ENCODE data around the gene GRIN3A. TPM values are rescaled to one million over a fixed set of nuclear protein-coding genes. Genes with fewer than 3 reads are reported as not detected.

GRIN3A gene
- total and polyA plus RNA-seq, 2 of the 4 experiments (the other 2 are of a cell fraction) = not detected

GRCh38 chr9:101737705-101738565, 512 bp downstream of the GRIN3A start:
- no TSS peak for BruUV-seq (replicated peaks)
- Histone ChIP-seq H3K36me3 (ENCODE audit: control insufficient read depth, insufficient read depth, low read length) (no peaks in the 10 kb centered on the region), H4K5ac (ENCODE audit: low read depth, low read length) (no peak overlapping the region), H3K4ac (ENCODE audit: low read depth, low read length) (no peak overlapping the region), H3K4me3 (ENCODE audit: insufficient read depth, low read depth, low read length) (no peak overlapping the region), H3K9me3 (ENCODE audit: control insufficient read depth, insufficient read depth, low read length) (peaks cover 2% of the 10 kb centered on the region; the same call in 1 of the 2 replicates), H3K18ac (ENCODE audit: low read depth, low read length) (no peak overlapping the region), H3K23ac (ENCODE audit: low read depth, low read length) (no peak overlapping the region), H2BK15ac (ENCODE audit: low read depth, low read length) (no peak overlapping the region), H3K27ac (ENCODE audit: insufficient read depth, low read length) (no peak overlapping the region), H2AFZ (replicated peaks; ENCODE audit: low read length, poor library complexity) (peak overlapping the region; percentile 51), H2BK20ac (ENCODE audit: low read depth, low read length) (no peak overlapping the region), H4K8ac (ENCODE audit: low read depth in 2 of 2, low read length in 2 of 2) (no peak overlapping the region), H3K56ac (ENCODE audit: extremely low read depth, insufficient read depth, low read length) (no peak overlapping the region), H3K79me1 (ENCODE audit: low read depth in 1 of 2, low read length in 2 of 2) (no peaks in the 10 kb centered on the region), H2BK5ac (ENCODE audit: low read depth, low read length, poor library complexity, severe bottlenecking) (no peak overlapping the region), H3K27me3 (ENCODE audit: control insufficient read depth, insufficient read depth, low read length) (peaks cover 7% of the 10 kb centered on the region), H2AK9ac (replicated peaks; ENCODE audit: low read depth, low read length, poor library complexity) (no peak overlapping the region), H3K9me1 (ENCODE audit: insufficient read depth, low read length) (no peaks in the 10 kb centered on the region), H3K4me1 (ENCODE audit: control insufficient read depth, insufficient read depth, low read length) (no peaks in the 10 kb centered on the region), H4K91ac (ENCODE audit: insufficient read depth, low read depth, low read length) (no peak overlapping the region), H3K9ac (ENCODE audit: low read depth, low read length) (no peak overlapping the region), H2AK5ac (ENCODE audit: low read depth, low read length) (no peak overlapping the region), H3K14ac (replicated peaks; ENCODE audit: low read depth, low read length) (no peak overlapping the region), H3K4me2 (ENCODE audit: low read depth, low read length) (no peak overlapping the region), H4K20me1 (ENCODE audit: insufficient read depth, low read length) (no peaks in the 10 kb centered on the region), H2BK120ac (ENCODE audit: low read depth, low read length) (no peak overlapping the region)
- dilution Hi-C loops (cut with HindIII; ENCODE audit: low sequenced_read_pairs, unreplicated experiment) (no loop called here), in situ Hi-C loops (cut with MboI; ENCODE audit: low sequenced_read_pairs) (no loop called here), intact Hi-C loops (cut with micrococcal nuclease) (no loop called here)
- POLR2A ChIA-PET (ENCODE audit: unreplicated experiment) = no interaction called here
- ATAC-seq (ENCODE audit: low read depth) (no peak), DNase-seq (no peak)
- CTCF ChIA-PET = no interaction called here
- WGBS, 2 experiments (ENCODE audit: extremely low coverage in 2 of 2, insufficient read length in 1 of 2) = 3% methylated on average over 20 of the region's 78 CpGs; no CpG with 5 or more reads in 1 of the 2 experiments
- TF ChIP-seq SMC3 (IDR thresholded peaks at IDR 0.05; ENCODE audit: low read depth, low read length) (no peak), POLR2A (IDR thresholded peaks at IDR 0.05; ENCODE audit: low read depth, low read length) (no peak), FOS (IDR thresholded peaks at IDR 0.05; ENCODE audit: low read depth, low read length) (no peak), CHD1 (IDR thresholded peaks at IDR 0.05; ENCODE audit: low read depth, low read length) (no peak), BHLHE40 (IDR thresholded peaks at IDR 0.05; ENCODE audit: low read depth, low read length) (no peak), MXI1 (IDR thresholded peaks at IDR 0.05; ENCODE audit: borderline replicate concordance, low read depth, low read length) (no peak), MAZ (IDR thresholded peaks at IDR 0.05; ENCODE audit: borderline replicate concordance, low read depth, low read length) (no peak), ELK1 (IDR thresholded peaks at IDR 0.05; ENCODE audit: borderline replicate concordance, low read depth, low read length) (no peak), CEBPB (IDR thresholded peaks at IDR 0.05; ENCODE audit: low read depth, low read length) (no peak), NFE2L2 (IDR thresholded peaks at IDR 0.05; ENCODE audit: low read depth, low read length) (no peak), RFX5 (IDR thresholded peaks at IDR 0.05; ENCODE audit: low read depth, low read length) (no peak), RAD21 (IDR thresholded peaks at IDR 0.05; ENCODE audit: low read length) (no peak), RCOR1 (IDR thresholded peaks at IDR 0.05; ENCODE audit: insufficient replicate concordance, low read length) (no peak), USF2 (IDR thresholded peaks at IDR 0.05; ENCODE audit: low read depth, low read length) (no peak), MAFK (IDR thresholded peaks at IDR 0.05; ENCODE audit: low read depth, low read length) (no peak)
